ENCODE data around the gene TSPO. TPM values are rescaled to one million over a fixed set of nuclear protein-coding genes. Genes with fewer than 3 reads are reported as not detected.

The TSPO gene
- total and polyA plus RNA-seq, 2 of the 13 experiments (the other 11 are each of a cell fraction or from before 2014, with no cell fraction given) = 0.46 to 1.4 TPM

- TF ChIP-seq THAP9 (CRISPR knock-in tag; IDR thresholded peaks at IDR 0.05; ENCODE audit: borderline replicate concordance) = peak; percentile 80; the same call in 1 of the 2 replicates
- peak; percentile 72 for TF ChIP-seq KLF6 (CRISPR knock-in tag; IDR thresholded peaks at IDR 0.05)
- TF ChIP-seq ZBED4 (CRISPR knock-in tag; IDR thresholded peaks at IDR 0.05; ENCODE audit: borderline replicate concordance) = peak; percentile 79; the same call in 1 of the 2 replicates
- TF ChIP-seq ZNF629 (CRISPR knock-in tag; conservative IDR thresholded peaks at IDR 0.05) = no peak
- no peak for TF ChIP-seq CHD2 (IDR thresholded peaks at IDR 0.05; ENCODE audit: low read depth, low read length)
- TF ChIP-seq ZNF770 (CRISPR knock-in tag; IDR thresholded peaks at IDR 0.05) = peak; percentile 70
- TF ChIP-seq ZNF512 (CRISPR knock-in tag; IDR thresholded peaks at IDR 0.05) = no peak
- TF ChIP-seq DDIT3 (CRISPR knock-in tag; IDR thresholded peaks at IDR 0.05) = no peak
- peak; percentile 59; the same call in 1 of the 2 replicates for TF ChIP-seq ZNF558 (CRISPR knock-in tag; IDR thresholded peaks at IDR 0.05; ENCODE audit: borderline replicate concordance)
- no peak for TF ChIP-seq ZNF3 (CRISPR knock-in tag; IDR thresholded peaks at IDR 0.05)
- TF ChIP-seq PHF20 (CRISPR knock-in tag; IDR thresholded peaks at IDR 0.05) = peak; percentile 97
- TF ChIP-seq GPN1 (CRISPR knock-in tag; IDR thresholded peaks at IDR 0.05; ENCODE audit: borderline replicate concordance) = no peak
- no peak for TF ChIP-seq ZNF547 (CRISPR knock-in tag; IDR thresholded peaks at IDR 0.05)
- TF ChIP-seq MTF2 (CRISPR knock-in tag; IDR thresholded peaks at IDR 0.05; ENCODE audit: borderline replicate concordance) = no peak; the same call in 1 of the 2 replicates
- TF ChIP-seq EHMT2 (IDR thresholded peaks at IDR 0.05; ENCODE audit: borderline replicate concordance, low read depth, low read length) = no peak
- TF ChIP-seq POLR2A (IDR thresholded peaks at IDR 0.05; ENCODE audit: insufficient read depth in 1 of 2, low read depth in 2 of 2, low read length in 2 of 2) = peak; percentile 50 to 60; a peak in 3 of 4 replicates
- TF ChIP-seq ZNF20 (CRISPR knock-in tag; IDR thresholded peaks at IDR 0.05) = no peak
- no peak for TF ChIP-seq FOXO1 (CRISPR knock-in tag; IDR thresholded peaks at IDR 0.05)
- TF ChIP-seq ZKSCAN8 (CRISPR knock-in tag; IDR thresholded peaks at IDR 0.05; ENCODE audit: borderline replicate concordance) = peak; percentile 66; the same call in 1 of the 2 replicates
Measured at GRCh38 chr22:43142880-43143562, 8.3 kb upstream of the TSPO start, which contains the start of gene MCAT (continued).

Measured in HepG2 (cell line).